HUES64 (cell line): ENCODE data around the gene MRAS.

ENCODE experiments used
- H3K27ac ChIP-seq: 2 replicates; pipeline ENCODE4 v1.7.0; 2013; ENCODE audit warnings: low read depth, low read length, inconsistent platforms
- H3K27me3 ChIP-seq: 2 replicates; pipeline ENCODE4 v1.6.1; 2013; ENCODE audit warnings: mild to moderate bottlenecking, low read length; ENCODE audit not compliant: insufficient read depth
- H3K36me3 ChIP-seq: 2 replicates; pipeline ENCODE4 v1.6.1; 2013; ENCODE audit warnings: mild to moderate bottlenecking, low read length; ENCODE audit not compliant: insufficient read depth
- H3K4me1 ChIP-seq: 2 replicates; pipeline ENCODE4 v1.6.1; 2013; ENCODE audit warnings: mild to moderate bottlenecking, low read length, moderate library complexity; ENCODE audit not compliant: insufficient read depth
- H3K4me3 ChIP-seq: 2 replicates; pipeline ENCODE4 v1.5.1; 2013; ENCODE audit warnings: mild to moderate bottlenecking, low read length, moderate library complexity
- H3K9ac ChIP-seq: 2 replicates; pipeline ENCODE4 v1.6.1; 2013; ENCODE audit warnings: mild to moderate bottlenecking, low read depth, low read length
- H3K9me3 ChIP-seq: 2 replicates; pipeline ENCODE4 v1.6.1; 2013; ENCODE audit warnings: low read depth, low read length; ENCODE audit not compliant: insufficient read depth
- WGBS: fragments of 150-250, 120-280 bp; methylation state at CpG from one replicate; pipeline ENCODE4 v1.1.7; 2013; ENCODE audit warnings: missing lambda C conversion rate; 5-methylcytosine and 5-hydroxymethylcytosine counted together

MRAS gene

DNA sequence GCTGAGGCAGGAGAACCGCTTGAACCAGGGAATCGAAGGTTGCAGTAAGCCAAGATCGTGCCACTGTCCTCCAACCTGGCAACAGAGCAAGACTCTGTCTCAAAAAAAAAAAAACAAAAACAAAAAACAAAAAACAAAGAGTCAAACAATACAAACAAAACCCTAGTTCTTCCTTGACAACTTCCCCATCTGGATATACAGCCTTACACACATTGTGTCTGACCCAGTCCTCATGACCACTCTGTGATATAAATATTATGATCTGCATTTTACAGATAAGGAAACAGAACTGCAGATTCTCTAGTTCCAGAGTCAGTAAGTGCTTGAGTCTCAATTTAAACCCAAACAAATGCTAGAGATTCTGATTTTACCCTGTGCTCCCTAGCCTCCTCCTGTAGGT lies 81.3 kb downstream of the MRAS start:
- Histone ChIP-seq H3K4me3 (no peak overlapping the region), H3K9ac (no peak overlapping the region), H3K9me3 (0 out of 2 replicates have a peak, but pooled peaks cover 5% of the 10 kb centered on the region), H3K36me3 (no peaks in the 10 kb centered on the region), H3K27ac (no peak overlapping the region), H3K27me3 (peaks cover 32% of the 10 kb centered on the region), H3K4me1 (no peaks in the 10 kb centered on the region)
- 96% methylated on average over 3 of the region's 3 CpGs for WGBS

DNA sequence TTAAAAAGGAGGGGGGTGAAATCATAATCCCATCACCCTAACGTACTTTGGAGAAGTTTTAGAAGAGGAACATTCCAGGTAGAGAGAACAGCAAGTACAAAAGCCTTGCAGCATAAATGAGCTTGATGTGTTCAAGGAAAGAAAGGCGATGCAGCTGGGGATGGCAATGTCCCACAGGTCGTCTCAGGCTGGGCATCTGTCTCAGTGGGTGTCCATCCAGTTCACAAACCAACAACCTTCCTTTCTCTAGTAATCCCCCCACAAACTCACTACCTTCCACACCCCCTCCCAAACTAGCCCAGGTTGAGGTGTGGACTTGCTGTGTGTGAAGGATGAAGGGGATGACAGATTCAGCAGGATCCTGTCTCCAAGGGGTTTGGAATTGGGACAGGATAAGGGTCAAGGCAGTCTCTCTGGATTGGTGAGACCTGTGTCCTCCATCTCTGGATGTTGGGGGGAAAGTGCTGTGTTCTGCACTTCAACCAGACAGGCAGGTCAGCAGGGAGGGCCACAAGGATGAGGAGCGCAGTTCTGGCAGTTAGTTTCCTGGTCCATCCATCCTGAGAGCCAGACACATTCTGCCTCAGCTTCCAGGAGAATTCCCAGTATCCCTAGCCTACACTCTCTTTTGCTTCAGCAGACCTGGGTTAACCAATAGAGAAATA lies 84.3 kb downstream of the MRAS start:
- H3K4me3 ChIP-seq, result no peak overlapping the region
- H3K27me3 ChIP-seq, result peaks cover 62% of the 10 kb centered on the region
- H3K9me3 ChIP-seq, result 0 out of 2 replicates have a peak, but pooled peaks cover 5% of the 10 kb centered on the region
- H3K36me3 ChIP-seq, result no peaks in the 10 kb centered on the region
- no peaks in the 10 kb centered on the region for H3K4me1 ChIP-seq
- H3K27ac ChIP-seq, result no peak overlapping the region
- WGBS, result 89% methylated on average over 4 of the region's 4 CpGs
- no peak overlapping the region for H3K9ac ChIP-seq

DNA sequence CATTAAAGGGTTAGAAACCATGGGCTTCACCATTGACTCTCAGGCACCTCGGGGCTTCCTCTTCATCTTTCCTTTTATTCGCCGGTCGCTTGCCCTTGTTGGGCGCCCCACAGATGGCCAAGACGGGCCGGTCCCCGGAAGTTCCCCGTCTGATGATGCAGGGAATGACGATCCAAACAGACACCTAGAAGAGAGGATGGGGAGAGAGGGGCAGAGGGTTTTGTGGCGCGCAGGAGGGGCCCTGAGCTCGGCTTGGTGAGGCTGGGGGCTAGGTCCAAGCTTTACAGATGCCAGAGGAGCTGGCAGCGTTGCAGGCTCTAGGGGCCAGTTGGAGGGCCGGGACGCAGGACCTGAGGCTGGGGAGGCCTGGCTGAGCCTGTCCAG lies 85.5 kb downstream of the MRAS start:
- 67% methylated on average over 16 of the region's 16 CpGs for WGBS
- Histone ChIP-seq H3K9ac (no peak overlapping the region), H3K27me3 (peaks cover 62% of the 10 kb centered on the region), H3K27ac (no peak overlapping the region), H3K4me3 (peak overlapping the region; percentile 55), H3K9me3 (0 out of 2 replicates have a peak, but pooled peaks cover 5% of the 10 kb centered on the region), H3K36me3 (no peaks in the 10 kb centered on the region), H3K4me1 (no peaks in the 10 kb centered on the region)

DNA sequence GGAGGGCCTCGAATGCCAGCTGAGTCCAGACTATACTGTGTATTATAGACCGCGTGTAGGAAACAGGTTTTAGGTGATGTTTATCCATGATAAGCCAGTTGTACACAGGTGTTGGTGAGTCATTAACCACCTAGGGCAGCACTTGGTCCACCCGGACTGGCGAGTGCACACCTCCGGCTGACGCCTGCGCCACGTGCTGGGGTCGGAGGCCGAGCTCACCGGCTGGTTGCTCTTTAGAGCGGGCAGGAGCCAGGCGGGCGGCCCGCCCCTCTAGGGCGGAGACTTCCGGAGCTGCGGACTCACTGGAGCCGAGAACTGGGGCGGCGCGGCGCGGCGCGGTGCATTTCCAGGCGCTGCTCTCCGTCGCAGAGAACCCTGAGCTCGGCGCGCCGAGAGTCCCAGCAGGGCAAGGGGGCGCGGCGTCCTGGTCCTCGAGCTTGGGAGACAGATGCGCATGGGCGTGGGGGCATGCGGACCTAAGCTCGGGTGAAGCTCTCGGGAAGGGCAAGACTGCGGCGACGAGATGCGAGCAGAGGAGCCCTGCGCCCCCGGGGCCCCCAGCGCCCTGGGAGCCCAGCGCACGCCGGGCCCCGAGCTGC lies 86.0 kb downstream of the MRAS start, which contains the start of gene ESYT3:
Gene ESYT3 (plus strand): TSS at position 341 of the 599 bp plus-strand sequence. CDS start 183 bp downstream, at position 524.
- 0 out of 2 replicates have a peak, but pooled peaks cover 5% of the 10 kb centered on the region for H3K9me3 ChIP-seq
- 4% methylated on average over 54 of the region's 54 CpGs for WGBS
- H3K27ac ChIP-seq, result no peak within 1 kb of the TSS
- peak within 1 kb of the TSS; percentile 22; the same call in 1 of the 2 replicates for H3K9ac ChIP-seq
- H3K36me3 ChIP-seq, result no peaks in the 10 kb centered on the region
- peaks cover 62% of the 10 kb centered on the region for H3K27me3 ChIP-seq
- no peaks in the 10 kb centered on the region for H3K4me1 ChIP-seq
- peak within 1 kb of the TSS; percentile 55 for H3K4me3 ChIP-seq

DNA sequence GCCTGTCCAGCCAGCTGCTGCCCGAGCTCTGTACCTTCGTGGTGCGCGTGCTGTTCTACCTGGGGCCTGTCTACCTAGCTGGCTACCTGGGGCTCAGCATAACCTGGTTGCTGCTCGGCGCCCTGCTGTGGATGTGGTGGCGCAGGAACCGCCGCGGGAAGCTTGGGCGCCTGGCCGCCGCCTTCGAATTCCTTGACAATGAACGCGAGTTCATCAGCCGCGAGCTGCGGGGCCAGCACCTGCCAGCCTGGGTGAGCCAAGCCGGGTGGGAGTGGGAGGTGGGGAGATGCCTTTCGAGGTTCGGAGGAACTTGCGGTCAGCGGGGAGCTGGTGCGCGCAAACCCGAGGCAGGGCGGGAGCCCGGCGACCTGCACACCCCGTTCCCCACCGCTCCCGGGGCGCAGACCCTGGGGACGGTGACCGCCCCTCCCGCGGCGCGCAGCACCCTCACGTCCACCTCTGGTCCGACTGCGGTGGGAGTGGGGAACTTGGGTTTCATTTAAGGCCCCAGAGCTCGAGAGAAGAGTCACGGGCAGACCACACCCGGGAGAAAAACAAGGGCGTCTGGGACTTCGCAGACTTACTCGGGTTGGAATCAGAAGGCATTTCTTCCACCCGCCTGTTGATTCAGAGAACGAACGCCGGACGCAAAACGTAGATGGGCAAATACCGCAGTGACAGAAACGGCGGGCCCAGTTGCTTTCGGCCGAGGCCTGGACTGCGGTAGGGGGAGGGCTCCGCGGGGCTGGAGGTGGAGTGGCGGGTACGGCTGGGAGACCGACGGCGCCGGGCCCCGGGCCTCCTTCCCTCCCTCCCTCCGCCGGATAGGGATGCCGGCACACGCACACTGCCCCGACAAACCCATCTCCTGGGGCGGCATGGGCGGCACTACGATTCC lies 86.7 kb downstream of the MRAS start:
- Histone ChIP-seq H3K9me3 (0 out of 2 replicates have a peak, but pooled peaks cover 5% of the 10 kb centered on the region), H3K27ac (no peak overlapping the region), H3K9ac (peak overlapping the region; percentile 22; the same call in 1 of the 2 replicates), H3K27me3 (peaks cover 62% of the 10 kb centered on the region), H3K36me3 (no peaks in the 10 kb centered on the region), H3K4me1 (no peaks in the 10 kb centered on the region), H3K4me3 (peak overlapping the region; percentile 55)
- WGBS, result 2% methylated on average over 78 of the region's 78 CpGs

DNA sequence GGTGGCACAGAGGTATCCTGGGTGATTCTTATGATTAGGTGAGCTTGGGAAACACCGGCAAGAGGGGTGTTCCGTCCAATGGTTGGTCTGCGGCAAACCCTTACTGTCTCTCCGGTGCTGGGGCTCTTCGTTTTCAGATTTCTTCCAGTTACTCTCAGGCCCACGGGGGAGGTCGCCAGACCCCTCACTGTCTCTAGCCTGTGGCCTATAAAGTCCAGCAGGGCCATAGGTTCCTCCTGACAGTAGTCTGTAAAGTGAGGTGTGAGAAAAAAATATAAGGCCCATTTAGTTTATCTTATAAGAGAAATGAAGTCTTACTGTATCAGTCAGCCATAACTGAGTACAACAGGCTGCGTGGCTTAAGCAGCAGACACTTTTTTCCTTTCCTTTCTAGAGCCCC lies 87.5 kb downstream of the MRAS start:
- 62% methylated on average over 8 of the region's 8 CpGs for WGBS
- H3K9ac ChIP-seq, result no peak overlapping the region
- no peaks in the 10 kb centered on the region for H3K36me3 ChIP-seq
- no peaks in the 10 kb centered on the region; the same call in 1 of the 2 replicates for H3K4me1 ChIP-seq
- H3K9me3 ChIP-seq, result 0 out of 2 replicates have a peak, but pooled peaks cover 5% of the 10 kb centered on the region
- H3K27ac ChIP-seq, result no peak overlapping the region
- peaks cover 62% of the 10 kb centered on the region for H3K27me3 ChIP-seq
- peak overlapping the region; percentile 55 for H3K4me3 ChIP-seq

DNA sequence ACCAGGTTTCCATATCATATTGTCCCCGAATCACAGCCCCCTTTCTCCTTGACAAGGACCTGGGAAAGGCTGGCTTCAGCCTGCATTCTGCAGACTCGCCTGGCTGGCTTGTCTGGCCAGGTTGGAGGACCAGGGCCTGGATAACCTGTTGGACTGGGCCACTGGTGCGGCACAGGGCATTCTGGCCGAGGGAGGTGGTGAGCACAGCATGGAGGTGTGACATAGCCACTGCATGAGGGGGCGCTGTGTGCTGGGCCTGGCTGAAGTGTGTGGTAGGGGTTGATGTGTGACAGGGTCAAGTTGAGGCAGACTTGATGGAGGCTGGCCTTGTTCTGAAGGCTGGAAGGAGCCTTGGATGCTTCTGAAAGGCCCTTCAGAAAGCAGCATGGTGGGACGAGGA lies 88.9 kb downstream of the MRAS start:
- 0 out of 2 replicates have a peak, but pooled peaks cover 5% of the 10 kb centered on the region for H3K9me3 ChIP-seq
- H3K9ac ChIP-seq, result no peak overlapping the region
- no peaks in the 10 kb centered on the region for H3K36me3 ChIP-seq
- peaks cover 53% of the 10 kb centered on the region for H3K27me3 ChIP-seq
- WGBS, result 92% methylated on average over 6 of the region's 6 CpGs
- H3K4me3 ChIP-seq, result no peak overlapping the region
- no peak overlapping the region for H3K27ac ChIP-seq
- H3K4me1 ChIP-seq, result peaks cover 5% of the 10 kb centered on the region; the same call in 1 of the 2 replicates

DNA sequence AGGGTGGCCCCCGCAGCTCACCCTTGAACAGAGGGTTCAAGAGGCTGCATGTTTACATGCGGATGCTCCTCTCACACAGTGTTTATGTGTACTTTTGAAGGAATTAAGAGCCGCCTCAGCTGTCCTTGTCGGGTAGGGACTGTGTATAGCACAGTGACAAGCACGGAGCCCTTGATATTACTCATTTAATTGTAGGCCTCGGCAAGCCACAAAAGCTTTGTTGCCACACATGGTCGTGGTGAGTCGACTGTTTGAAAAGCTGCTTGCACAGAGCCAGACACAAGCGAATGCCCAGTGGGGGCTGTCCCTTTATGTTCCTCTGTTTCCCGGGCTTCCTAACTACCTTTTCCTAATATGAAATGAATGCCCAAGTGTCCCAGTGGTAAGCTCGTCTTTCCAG lies 90.5 kb downstream of the MRAS start:
- peaks cover 14% of the 10 kb centered on the region; the same call in 1 of the 2 replicates for H3K4me1 ChIP-seq
- H3K27ac ChIP-seq, result no peak overlapping the region
- 87% methylated on average over 11 of the region's 11 CpGs for WGBS
- 0 out of 2 replicates have a peak, but pooled peaks cover under 1% of the 10 kb centered on the region for H3K9me3 ChIP-seq
- H3K4me3 ChIP-seq, result no peak overlapping the region
- H3K27me3 ChIP-seq, result peaks cover 37% of the 10 kb centered on the region
- no peak overlapping the region for H3K9ac ChIP-seq
- H3K36me3 ChIP-seq, result no peaks in the 10 kb centered on the region

DNA sequence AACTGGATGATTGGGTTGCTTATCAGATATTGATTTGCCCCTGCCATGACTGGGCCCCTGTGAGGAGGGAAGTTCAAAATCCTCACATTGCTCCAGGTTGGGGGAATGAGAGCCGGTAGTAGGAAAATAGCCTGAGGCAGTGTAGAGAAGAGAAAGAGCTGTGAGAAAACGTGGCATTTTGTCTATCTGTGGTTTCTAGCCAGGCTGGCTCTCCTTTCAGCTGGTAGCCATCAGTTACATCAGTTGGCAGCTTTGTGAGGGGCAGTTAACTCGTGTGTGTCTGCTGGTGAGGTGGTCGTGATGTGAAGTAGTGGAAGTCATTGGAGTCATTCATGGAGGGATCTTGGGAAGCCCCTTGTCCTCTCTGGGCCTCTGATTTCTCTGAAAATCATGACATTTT lies 91.3 kb downstream of the MRAS start:
- Histone ChIP-seq H3K4me3 (no peak overlapping the region), H3K4me1 (peaks cover 14% of the 10 kb centered on the region; the same call in 1 of the 2 replicates), H3K27me3 (peaks cover 30% of the 10 kb centered on the region), H3K9me3 (no peaks in the 10 kb centered on the region), H3K9ac (no peak overlapping the region), H3K36me3 (no peaks in the 10 kb centered on the region), H3K27ac (no peak overlapping the region)
- WGBS, result 70% methylated on average over 4 of the region's 4 CpGs

DNA sequence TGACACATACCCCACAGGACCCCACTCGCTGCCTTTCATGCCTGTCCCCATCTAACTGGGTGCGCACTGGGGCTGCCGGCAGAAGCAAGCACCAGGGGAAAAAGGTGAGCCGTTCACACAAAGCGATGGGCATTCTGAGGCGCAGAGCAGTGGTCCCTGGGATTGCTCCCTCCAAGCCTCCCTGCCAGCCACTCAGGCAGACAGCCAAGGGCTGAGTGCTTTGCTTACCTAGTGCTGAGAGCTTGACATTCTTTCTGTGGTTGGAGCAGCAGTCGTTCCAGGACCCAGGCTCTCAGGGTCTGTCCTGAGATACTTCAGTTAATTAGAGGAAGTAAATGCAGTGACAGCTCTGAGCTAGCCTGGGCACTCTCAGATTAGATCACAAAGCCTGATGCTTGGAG lies 91.7 kb downstream of the MRAS start:
- Histone ChIP-seq H3K9ac (no peak overlapping the region), H3K36me3 (no peaks in the 10 kb centered on the region), H3K27ac (no peak overlapping the region), H3K4me3 (no peak overlapping the region), H3K9me3 (no peaks in the 10 kb centered on the region), H3K4me1 (peaks cover 14% of the 10 kb centered on the region; the same call in 1 of the 2 replicates), H3K27me3 (peaks cover 25% of the 10 kb centered on the region)
- WGBS, result 85% methylated on average over 7 of the region's 7 CpGs
